GM19455 (cell line): ENCODE results near the gene PRKD1.
"Not testable (repeated sequence)": the region's sequence is repeated elsewhere in the genome, so short reads cannot be mapped to it uniquely, and the experiment has no call there.

Experiments used
- ATAC-seq: cut with Tn5 transposase; IDR thresholded peaks from one replicate; pipeline ENCODE4 v1.9.1; 2021; ENCODE audit not compliant: unreplicated experiment

The PRKD1 gene

GRCh38 chr14:29745863-29746262 lies 181.8 kb downstream of the PRKD1 start:
- ATAC-seq, result no peak

- no peak for ATAC-seq
Measured at GRCh38 chr14:29743531-29743930, 184.1 kb downstream of the PRKD1 start.

GRCh38 chr14:29741909-29742401 lies 185.7 kb downstream of the PRKD1 start:
- ATAC-seq, result no peak

- ATAC-seq, result no peak
Measured at GRCh38 chr14:29740491-29740890, 187.2 kb downstream of the PRKD1 start.

DNA sequence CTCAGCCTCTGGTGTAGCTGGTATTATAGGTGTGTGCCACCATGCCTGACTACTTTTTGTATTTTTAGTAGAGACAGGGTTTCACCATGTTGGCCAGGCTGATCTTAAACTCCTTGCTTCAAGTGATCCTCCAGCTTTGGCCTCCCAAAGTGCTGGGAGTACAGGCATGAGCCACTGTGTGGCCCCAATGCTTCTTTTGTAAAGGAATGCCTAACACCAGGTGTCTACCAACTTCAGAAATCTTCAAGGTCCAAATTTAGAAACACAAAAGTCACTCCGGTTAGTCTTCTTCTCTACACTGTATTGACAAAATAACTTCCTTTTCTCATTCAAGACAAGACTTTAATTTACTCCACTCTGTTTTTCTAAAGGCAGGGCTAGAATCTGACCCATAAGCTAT lies 188.7 kb downstream of the PRKD1 start:
- no peak for ATAC-seq

GRCh38 chr14:29738056-29738455 lies 189.6 kb downstream of the PRKD1 start:
- no peak for ATAC-seq

GRCh38 chr14:29735459-29735858 lies 192.2 kb downstream of the PRKD1 start:
- ATAC-seq, result no peak

DNA sequence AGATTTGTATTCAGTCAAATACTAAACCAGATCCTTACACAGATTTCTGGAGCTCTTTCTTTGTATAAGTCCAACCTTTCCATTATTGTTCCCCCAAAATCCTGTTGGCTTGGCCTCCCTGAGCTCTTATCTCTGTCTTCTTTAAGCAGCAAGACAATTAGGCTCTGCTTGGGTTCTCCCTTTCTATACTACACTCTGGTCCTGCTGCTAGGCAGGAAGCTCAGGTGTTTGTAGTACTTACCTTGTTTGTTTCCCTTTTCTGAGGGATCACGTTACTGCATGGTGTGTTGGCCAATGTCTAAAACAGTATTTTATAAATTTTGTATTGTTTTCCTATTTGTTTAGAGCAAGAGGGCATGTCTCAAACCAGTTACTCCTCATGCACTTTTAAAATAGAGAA lies 192.9 kb downstream of the PRKD1 start:
- ATAC-seq, result no peak

DNA sequence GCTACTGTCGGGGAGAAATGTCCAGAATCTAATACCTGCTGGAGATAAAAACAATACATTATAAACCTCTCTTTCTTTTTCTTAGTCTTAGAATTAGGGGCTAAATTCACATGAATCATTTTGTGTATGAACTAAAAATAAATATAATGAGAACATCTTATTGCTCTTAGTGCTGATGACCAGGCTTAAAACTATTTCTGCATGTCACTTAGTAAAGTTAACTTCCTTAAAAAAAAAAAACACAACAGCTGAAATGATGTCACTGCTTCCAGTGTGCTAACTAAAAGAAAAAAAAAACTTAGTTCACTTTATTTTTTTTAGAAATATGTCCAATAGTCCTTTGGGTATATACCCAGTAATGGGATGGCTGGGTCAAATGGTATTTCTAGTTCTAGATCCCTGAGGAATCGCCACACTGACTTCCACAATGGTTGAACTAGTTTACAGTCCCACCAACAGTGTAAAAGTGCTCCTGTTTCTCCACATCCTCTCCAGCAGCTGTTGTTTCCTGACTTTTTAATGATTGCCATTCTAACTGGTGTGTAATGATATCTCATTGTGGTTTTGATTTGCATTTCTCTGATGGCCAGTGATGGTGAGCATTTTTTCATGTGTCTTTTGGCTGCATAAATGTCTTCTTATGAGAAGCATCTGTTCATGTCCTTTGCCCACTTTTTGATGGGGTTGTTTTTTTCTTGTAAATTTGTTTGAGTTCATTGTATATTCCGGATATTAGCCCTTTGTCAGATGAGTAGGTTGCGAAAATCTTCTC lies 200.9 kb downstream of the PRKD1 start:
- not testable (repeated sequence) for ATAC-seq

- ATAC-seq, result no peak
Measured at GRCh38 chr14:29724991-29725390, 202.7 kb downstream of the PRKD1 start.

GRCh38 chr14:29722831-29723230 lies 204.8 kb downstream of the PRKD1 start:
- no peak for ATAC-seq

GRCh38 chr14:29721586-29721985 lies 206.1 kb downstream of the PRKD1 start:
- ATAC-seq, result no peak

GRCh38 chr14:29717901-29718300 lies 209.7 kb downstream of the PRKD1 start:
- ATAC-seq, result no peak

GRCh38 chr14:29716150-29716549 lies 211.5 kb downstream of the PRKD1 start:
- no peak for ATAC-seq

GRCh38 chr14:29712601-29713000 lies 215.0 kb downstream of the PRKD1 start:
- no peak for ATAC-seq

GRCh38 chr14:29710015-29710414 lies 217.6 kb downstream of the PRKD1 start:
- no peak for ATAC-seq

DNA sequence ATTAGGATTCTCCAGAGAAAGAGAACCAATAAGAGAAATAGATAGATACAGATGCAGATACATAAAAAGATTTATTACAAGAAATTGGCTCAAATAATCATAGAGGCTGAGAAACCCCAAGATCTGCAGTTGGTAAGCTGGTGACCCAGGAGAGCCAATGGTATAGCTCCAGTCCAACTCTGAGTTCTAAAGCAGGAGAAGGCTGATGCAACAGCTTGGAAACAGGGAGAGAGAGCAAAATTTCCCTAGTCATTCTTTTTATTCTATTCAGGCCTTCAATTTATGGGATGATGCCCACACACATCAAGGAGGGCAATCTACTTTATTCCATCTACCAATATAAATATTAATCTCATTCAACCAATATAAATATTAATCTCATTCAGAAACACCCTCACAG lies 218.2 kb downstream of the PRKD1 start:
- ATAC-seq, result no peak

DNA sequence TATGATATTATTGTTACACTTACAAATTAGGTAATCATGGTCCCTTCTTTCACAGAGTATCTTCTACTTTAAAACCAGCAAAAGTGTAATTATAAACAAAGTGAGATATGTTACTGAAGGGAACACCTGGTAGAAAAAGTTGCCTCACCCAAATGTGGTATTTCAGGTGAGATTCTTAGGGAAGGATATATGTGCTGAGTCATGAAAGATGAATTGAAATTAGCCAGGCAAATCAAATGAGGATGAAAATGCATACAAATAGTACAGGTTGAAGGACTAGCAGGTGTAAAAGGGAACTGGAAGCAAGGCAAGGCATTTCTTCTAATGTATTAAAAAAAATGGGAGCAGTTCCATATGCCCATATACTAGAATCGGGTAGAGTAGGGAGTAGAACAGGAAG lies 220.9 kb downstream of the PRKD1 start:
- no peak for ATAC-seq

- no peak for ATAC-seq
Measured at GRCh38 chr14:29705801-29706200, 221.8 kb downstream of the PRKD1 start.

GRCh38 chr14:29689597-29689996 lies 238.1 kb downstream of the PRKD1 start:
- ATAC-seq, result not testable (repeated sequence)

- no peak for ATAC-seq
Measured at GRCh38 chr14:29687866-29688265, 239.8 kb downstream of the PRKD1 start.

- no peak for ATAC-seq
Measured at GRCh38 chr14:29687071-29687765, 240.4 kb downstream of the PRKD1 start.
